CD4-positive, alpha-beta T cell treated with Interleukin-6 at 100 ng/mL for 8 hours (primary cell): ENCODE data around the gene PRH2.

Experiments
- DNase-seq: peaks from one replicate; pipeline ENCODE4 v3.0.0-alpha.2; 2020; ENCODE audit warnings: mixed read lengths, low spot score

The PRH2 gene

DNA sequence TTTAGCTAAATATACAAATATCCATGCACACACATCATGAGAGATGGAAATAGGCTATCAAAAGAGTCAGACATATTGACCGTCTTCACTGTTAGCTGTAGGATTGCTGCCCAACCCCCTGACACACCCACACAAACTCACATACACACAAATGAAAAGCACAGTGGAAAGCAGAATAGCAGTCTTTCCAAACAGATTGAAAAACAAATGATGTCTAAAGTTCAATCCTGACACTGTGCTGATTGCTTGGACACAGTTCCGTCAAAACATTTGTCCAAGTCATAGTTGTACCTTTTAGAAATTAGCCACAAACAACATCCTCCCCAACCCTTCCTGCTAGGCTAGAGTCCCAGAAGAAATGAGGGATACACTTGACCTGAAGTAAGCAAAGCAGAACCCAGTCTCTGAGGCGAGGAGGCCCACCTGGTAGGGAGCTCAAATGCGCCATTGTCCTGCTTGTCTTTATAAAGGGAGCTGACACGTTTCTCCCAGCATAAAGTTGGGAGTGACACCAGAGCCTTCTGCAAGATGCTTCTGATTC, at the start of gene PRH2:
PRH2 (plus strand) TSS at position 491 of the 541 bp plus-strand sequence; CDS start at position 529, 38 bp downstream.
- no peak for DNase-seq

DNA sequence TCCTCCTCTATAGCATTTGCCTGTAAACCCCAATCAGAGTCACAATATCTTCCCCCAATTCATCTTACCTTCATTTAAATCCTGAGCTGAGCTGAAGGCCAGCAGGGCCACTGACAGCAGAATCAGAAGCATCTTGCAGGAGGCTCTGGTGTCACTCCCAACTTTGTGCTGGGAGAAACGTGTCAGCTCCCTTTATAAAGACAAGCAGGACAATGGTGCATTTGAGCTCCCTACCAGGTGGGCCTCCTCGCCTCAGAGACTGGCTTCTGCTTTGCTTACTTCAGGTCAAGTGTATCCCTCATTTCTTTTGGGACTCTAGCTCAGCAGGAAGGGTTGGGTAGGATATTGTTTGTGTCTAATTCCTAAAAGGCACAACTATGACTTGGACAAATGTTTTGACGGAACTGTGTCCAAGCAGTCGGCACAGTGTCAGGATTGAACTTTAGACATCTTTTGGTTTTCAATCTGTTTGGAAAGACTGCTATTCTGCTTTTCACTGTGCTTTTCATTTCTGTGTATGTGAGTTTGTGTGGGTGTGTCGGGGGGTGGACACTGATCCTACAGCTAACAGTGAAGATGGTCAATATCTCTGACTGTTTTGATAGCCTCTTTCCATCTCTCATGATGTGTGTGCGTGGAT, 44.8 kb upstream of the PRH2 start, which contains the start of gene PRH1:
PRH1 (minus strand) TSS at position 170 of the 640 bp plus-strand sequence; CDS start at position 132, 38 bp downstream.
- DNase-seq: no peak

DNA sequence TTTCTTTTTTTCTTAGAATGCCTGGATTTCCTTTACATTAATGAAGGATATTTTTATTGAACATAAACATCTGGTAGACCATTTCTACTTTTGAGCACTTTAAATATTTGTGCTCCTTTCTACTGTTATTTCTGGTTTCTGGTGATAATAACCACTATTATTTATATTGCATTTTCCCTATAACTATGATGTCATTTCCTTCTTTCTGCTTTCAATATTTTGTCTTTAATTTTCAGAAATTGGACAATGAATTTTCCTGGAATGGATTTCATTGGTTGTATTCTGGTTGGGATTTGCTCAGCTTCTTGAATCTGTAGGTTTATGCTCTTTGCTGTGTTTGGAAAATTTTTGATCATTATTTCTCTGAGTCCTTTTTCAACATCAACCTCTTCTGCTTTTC, 39.8 kb upstream of the PRH2 start:
- DNase-seq: no peak

DNA sequence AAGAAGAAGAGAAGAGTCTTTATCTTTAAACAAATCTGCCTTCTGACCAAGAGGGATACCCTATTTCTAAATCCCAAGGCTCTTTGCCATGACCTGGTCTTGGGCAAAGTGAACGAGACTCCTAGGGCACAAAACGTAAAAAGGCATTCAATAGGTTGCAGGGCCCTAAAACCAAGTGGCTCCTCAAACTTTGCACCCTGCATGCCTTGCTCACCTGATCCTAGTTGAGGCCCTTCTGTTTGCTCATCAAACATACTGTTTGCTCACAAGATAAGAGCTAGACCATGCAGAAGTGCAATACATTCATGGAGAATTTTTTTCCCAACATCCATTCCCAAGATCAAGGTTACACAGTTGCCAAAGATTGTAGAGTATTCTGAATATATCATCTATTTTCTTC, 37.1 kb upstream of the PRH2 start:
- DNase-seq: no peak

DNA sequence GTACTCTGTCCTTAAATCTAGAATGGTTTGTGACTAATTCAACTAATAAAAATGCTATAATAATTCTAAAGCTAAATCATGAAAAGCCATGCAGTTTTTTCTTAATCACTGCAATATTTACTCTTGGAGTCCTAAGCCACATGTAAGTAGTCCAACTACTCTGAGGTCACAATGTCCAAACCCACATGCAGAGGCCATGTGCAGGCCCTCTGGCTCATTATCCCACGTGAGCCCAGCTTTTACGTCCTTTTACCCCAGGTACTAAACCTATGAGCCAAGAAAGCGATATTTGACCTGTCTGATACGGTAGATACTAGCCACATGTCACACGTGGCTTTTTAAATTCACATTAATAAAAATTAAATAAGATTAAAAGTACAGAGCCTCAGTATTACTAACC, 32.2 kb upstream of the PRH2 start:
- DNase-seq: no peak

DNA sequence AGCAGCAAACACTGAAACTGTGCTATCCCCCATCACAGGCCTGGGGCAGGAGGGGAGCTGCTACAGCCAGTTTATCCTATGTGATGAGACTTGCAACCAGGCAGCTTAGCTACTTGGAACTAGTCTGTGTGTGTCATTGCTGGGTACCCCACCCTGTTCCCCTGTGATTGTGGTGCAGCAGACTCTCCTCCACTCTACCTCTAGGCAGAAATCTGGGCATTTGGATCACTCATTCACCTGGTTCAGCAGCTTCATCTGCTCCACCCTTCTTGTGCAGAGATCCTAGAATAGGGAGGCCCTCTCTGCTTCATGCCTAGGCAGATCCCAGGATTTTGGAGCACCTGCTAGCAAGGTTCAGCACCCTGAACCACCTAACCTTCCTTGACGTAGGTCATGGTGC, 28.5 kb upstream of the PRH2 start:
- DNase-seq: no peak

DNA sequence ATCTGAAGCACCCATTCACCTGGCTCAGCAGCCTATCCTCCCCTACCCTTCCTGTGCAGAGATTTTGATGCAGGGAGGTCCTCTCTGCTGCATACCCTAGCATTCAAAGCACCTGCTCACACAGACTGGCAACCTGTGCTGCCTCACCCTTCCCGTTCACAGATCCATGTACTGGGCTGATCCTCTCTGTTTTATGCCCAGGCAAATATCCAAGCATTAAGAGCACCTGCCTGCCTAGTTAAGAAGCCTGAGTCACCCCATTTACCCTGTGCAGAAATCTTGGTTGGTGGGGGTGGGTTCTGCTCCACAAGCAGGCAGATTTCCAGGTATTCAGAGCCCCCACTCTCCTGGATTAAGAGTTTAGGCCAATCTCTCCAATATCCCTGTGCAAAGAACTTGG, 28.1 kb upstream of the PRH2 start:
- no peak for DNase-seq

DNA sequence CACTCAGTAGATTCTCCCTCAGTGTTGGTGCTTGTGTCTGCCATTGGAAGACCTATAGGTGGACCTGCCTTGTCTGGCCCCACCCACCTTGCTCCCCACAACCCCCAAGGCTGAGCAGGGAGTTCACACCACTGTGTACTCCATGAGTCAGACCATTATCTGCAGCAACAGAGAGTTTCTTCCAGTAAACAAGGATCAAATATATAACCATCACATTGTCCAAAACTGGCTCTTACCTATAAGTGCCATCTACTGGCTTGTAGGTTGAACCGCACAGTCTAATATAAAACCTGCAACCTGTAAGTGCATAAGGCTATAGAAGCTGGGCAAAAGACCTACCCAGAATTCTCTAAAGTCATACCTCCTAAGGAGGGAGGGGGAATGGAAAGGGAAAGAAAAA, 27.6 kb upstream of the PRH2 start:
- no peak for DNase-seq

DNA sequence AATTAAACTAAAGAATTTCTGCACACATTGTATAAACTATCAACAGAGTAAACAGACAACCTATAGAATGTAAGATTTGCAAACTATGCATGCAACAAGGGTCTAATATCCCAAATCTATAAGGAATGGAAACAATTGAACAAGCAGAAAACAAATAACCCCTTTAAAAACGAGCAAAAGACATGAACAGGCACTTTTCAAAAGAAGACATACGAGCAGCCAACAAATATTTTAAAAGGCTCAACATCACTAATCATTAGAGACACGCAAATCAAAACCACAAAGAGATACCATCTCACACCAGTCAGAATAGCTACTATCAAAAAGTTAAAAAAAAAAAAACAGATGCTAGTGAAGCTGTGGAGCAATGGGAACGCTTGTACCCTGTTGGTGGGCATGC, 24.4 kb upstream of the PRH2 start:
- no peak for DNase-seq

DNA sequence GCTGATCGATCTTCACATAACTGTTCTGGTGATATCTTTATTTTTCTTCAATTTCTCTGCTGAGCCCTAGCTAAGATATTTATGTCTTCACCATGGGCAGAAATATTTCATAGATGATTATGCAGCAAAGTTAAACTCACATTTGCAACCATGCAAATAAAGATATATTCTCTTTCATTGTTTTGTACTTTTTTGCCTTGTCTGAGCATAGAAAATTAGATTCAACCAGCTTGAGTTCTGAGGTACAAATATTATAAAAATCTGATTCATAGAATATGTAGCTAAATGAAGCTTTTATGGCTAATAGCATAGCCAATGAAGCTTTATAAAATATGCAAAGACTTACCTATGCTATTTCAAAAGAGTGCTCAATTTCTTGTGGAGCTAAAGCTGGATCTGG, 19.6 kb upstream of the PRH2 start, which contains the start of gene TAS2R13:
TAS2R13 (minus strand) TSS at position 101 of the 400 bp plus-strand sequence. CDS start 264 bp downstream, outside the sequence.
- no peak for DNase-seq

DNA sequence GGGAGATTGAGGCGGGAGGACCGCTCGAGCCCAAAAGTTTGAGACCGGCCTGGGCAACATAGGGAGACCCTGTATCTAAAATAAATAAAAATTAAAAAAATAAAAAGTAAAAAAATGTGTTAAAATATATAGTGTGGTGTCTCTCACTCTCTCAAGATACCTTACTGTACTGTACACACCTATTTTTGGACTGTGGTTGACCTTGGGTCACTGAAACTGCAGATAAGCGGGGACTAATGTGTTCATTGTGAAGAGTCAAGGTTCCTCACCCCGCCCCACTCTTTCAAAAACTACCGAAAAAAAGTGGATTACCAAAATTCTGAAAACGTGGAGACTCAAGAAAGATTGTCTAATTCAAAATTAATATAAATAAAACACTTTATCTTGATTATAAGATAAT, 18.7 kb upstream of the PRH2 start:
- no peak for DNase-seq

DNA sequence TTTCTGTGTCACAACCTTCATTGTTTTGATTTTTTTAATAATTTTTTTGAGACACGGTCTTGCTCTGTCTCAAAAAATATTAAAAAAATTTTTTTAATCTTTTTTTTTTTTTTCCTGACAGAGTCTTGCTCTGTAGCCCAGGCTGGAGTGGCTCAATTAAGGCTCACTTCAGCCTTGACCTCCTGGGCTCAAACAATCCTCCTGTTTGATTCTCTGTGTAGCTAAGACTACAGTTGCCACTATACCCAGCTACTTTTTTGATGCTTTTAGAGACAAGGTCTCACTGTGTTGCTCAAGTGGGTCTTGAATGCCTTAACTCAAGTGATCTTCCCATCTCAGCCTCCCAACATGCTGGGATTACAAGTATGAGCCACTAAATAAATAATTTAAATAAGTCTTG, 9.2 kb upstream of the PRH2 start:
- DNase-seq: no peak

DNA sequence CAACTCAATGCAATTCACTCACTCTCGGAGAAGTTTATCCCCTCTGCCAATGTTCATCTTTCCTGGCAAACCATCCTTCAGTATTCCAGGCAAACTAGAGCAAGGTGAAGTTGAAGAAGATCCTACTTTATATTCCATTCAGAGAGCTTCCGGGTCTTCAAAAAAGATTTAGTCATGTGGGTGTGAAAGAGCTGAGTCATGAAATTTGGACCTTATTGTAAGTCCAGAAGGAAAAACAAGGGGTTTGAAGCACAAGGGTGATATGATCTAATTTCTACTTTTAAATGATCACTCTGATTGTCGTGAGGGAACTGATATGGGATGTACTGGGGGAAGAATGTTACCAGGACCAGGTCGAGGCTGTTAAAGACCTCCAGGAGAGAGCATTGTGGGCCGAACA, 2.8 kb upstream of the PRH2 start:
- no peak for DNase-seq

DNA sequence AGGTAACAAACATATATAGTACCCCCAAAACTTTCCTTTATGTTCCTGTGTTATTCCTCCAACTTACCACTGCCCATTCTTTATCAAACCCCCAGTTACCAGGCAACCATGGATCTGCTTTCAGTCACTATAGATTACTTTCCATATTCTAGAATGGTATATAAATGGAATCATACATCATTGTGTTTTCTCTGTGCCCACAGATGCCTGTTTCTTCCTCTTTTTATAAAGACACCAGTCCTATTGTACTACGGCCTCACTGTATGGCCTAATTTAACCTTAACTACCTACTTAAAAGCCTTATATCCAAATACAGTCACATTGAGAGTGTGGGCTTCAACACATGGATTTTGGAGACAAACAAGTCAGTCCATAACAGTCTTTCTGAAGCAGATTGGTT, 7.5 kb downstream of the PRH2 start:
- no peak for DNase-seq

DNA sequence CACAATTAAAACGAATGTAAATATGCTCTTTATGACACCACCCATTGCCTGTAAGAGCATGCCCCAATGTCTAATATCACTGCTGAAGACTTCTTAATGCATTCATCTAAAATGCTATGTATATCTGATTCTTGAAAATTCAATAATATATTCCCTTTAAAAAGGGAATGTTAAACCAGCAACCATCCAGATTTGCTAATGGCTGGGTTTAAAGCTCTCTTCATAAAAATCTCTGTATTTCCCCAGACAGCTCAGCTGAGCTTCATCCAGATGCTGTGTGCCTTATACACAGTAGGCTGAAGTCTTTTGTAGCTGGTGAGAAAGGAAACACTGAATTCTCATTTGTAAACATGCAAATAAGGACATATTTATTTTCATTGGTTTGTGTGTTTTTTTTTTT, 10.1 kb downstream of the PRH2 start, which contains the start of gene TAS2R14:
TAS2R14 (minus strand) TSS at position 101 of the 400 bp plus-strand sequence; CDS start at position 45, 56 bp downstream.
- no peak for DNase-seq

DNA sequence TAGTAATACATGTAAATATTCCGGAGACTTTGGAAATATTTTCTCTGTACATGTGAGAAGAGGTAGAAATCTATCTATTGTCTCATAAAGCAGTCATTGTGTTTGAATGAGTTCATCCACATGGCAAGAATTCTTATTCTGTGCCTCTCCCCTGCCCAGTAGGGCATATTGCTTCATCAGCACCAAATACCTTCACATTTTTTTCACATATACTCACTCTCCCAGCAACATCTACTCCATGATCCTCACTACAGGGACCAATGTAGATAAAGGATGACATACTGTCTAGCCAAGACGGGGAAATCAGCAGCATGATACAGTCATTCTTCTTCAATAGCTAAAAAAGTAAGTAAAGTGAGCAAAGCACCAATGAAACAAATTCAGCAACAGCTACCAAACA, 11.4 kb downstream of the PRH2 start:
- no peak for DNase-seq

DNA sequence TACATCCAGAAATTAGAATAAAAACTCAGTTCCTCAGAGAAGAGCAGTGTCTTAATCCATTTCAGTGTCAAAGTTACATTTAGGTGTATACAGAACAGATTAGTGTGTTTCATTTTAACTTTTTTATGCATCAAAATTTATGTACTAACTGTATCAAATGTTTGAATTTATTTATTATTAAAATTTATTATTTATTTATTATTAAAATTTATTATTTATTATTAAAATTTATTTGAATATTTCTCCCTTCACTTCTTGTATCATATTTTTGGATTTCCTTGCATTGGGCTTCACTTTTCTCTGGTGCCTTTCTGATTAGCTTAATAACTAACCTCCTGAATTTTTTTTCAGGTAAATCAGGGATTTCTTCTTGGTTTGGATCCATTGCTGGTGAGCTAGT, 12.3 kb downstream of the PRH2 start:
- DNase-seq: no peak

DNA sequence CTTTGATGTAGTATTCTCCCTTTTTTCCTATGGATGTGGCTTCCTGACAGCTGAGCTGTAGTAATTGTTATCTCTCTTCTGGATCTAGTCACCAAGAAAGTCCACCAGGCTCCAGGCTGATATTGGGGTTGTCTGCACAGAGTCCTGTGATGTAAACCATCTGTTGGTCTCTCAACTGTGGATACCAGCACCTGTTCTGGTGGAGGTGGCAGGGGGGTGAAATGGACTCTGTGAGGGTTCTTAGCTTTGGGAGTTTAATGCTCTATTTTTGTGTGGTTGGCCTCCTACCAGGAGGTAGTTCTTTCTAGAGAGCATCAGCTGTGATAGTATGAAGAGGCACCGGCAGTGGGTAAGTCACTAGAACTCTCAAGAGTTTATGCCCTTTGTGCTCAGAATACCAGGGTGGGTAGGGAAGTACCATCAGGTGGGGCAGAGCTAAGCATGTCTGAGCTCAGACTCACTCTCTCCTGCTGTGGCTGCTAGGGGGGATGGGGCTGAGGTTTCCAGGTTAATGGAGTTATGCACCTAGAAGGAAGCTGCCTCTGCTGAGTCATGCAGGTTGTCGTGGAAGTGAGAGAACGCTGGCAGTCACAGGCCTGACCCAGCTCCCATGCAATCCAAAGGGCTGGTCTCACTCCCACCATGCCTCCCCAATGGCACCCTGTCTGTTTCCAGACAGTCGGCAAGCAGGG, 13.0 kb downstream of the PRH2 start:
- DNase-seq: no peak

DNA sequence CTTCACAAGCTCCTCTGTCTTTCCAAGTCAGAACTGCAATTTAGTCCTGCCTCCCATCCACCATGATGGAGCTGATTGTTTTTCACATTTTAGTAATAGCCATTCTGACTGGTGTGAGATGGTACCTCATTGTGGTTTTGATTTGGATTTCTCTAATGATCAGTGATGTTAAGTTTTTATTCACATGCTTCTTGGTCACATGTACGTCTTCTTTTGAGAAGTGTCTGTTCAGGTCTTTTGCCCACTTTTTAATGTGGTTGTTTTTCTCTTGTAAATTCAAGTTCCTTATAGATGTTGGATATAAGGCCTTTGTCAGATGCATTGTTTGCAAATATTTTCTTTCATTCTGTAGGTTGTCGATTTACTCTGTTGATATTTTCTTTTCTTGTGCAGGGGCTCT, 14.1 kb downstream of the PRH2 start:
- DNase-seq: no peak

DNA sequence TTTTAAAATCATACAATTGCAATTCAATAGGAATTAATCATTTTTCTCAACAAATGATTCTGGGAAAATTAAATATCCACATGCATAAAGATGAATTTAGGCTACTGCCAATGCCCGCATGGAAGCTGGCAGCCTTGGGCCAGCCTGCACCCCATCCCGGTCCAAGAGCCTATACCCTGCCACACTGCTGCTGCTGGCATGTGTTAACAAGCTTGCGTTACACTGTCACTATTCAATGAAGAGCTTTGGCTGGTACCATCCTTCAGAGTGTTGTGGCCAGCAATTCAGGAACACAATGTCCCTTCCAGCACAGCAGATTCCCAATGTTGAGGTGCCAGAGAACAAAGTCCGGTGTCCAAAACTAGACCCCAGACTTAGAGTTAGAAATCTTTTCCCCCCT, 23.6 kb downstream of the PRH2 start:
- DNase-seq: no peak

DNA sequence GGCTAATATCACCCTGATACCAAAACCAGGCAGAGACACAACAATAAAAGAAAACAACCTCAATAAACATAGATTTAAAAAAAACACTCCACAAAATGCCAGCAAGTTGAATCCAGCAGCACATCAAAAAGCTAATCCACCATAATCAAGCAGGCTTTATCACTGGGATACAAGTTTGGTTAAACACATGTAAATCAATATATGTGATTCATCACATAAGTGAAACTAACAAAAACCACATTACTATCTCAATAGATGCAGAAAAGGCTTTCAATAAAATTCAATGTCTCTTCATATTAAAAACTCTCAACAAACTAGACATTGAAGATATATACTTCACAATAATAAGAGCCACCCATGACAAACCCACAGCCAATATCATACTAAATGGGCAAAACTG, 27.0 kb downstream of the PRH2 start:
- no peak for DNase-seq

DNA sequence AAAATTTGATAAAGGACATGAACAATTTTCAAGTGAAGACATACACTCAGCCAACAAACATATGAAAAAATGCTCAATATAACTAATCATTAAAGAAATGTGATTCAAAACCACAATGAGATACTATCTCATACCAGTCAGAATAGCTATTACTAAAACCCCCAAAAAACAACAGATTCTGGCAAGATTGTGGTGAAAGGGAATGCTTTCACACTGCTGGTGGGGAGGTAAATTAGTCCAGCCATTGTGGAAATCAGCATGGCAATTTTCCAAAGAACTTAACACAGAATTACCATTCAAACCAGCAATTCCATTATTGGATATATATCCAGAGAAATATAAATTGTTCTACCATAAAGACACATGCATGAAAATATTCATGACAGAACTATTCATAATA, 28.7 kb downstream of the PRH2 start:
- no peak for DNase-seq

DNA sequence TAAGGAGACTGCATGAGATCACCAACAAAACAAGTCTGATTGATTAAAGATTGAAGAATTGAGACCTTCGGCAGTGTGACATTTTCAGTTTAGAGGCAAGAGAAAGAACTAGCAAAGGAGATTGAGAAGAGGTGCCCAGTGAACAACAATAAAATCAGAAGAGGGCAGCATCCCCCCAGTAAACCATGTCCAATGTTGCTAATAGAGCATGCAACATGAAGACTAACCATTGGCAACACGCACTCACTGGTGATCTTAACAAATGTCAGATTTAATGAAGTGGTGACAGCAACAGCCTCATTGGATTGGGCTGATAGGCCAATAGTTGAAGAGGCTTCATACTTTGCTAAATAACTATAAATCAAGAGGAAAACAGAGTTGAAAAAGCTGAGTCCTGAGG, 30.8 kb downstream of the PRH2 start:
- DNase-seq: no peak
